Measurements from ENCODE around the gene NUFIP1.

DNA sequence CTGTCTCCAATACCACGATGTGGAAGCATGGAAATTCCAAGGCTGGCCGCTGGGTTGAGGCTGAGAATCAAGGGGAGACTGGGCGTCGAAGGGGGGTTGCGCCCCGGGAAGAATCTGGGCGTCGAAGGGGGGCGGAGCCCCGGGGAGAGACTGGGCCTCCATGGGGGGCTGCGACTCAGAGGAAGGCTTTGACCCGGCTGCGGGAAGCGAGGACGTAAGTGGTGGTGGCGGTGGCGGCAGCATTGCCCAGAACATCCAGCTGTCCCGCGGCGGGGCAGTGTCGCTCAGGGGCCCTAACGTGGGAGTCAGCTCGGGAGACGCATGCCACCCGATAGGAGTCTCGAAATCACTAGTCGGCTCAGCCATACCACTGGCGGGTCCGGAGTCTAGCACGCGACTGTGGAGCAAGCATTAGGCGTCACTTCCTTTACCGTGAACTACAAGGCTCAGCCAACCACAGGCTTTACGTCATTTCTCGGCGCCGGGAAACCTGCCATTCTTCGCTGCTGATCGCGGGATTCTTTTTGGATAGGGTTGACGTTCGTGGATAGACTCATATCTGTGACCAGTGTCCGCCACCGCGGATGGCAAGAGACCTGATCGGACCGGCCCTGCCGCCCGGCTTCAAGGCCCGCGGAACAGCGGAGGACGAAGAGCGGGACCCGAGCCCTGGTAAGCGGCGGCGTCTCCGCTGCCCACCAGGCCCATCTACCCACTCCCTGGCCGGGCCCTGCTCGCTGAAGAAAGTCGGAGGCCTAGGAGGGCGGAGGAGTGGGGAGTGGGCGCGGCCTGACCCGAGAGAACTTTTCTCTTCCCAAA is at the start of gene NUFIP1, which contains the start of gene GPALPP1:
- no peak for TF ChIP-seq TEAD4 (CRISPR knock-in tag; IDR thresholded peaks at IDR 0.05)
- no peak; the same call in 1 of the 2 replicates for TF ChIP-seq IRF2 (CRISPR knock-in tag; IDR thresholded peaks at IDR 0.05; ENCODE audit: borderline replicate concordance, low read depth)
- TF ChIP-seq, protein P1, sequence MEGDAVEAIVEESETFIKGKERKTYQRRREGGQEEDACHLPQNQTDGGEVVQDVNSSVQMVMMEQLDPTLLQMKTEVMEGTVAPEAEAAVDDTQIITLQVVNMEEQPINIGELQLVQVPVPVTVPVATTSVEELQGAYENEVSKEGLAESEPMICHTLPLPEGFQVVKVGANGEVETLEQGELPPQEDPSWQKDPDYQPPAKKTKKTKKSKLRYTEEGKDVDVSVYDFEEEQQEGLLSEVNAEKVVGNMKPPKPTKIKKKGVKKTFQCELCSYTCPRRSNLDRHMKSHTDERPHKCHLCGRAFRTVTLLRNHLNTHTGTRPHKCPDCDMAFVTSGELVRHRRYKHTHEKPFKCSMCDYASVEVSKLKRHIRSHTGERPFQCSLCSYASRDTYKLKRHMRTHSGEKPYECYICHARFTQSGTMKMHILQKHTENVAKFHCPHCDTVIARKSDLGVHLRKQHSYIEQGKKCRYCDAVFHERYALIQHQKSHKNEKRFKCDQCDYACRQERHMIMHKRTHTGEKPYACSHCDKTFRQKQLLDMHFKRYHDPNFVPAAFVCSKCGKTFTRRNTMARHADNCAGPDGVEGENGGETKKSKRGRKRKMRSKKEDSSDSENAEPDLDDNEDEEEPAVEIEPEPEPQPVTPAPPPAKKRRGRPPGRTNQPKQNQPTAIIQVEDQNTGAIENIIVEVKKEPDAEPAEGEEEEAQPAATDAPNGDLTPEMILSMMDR (IDR thresholded peaks at IDR 0.05), result no peak
- no peak for TF ChIP-seq ZBTB21 (CRISPR knock-in tag; IDR thresholded peaks at IDR 0.05; ENCODE audit: borderline replicate concordance)
- no peak for TF ChIP-seq RORB (CRISPR knock-in tag; IDR thresholded peaks at IDR 0.05)
- TF ChIP-seq, protein P2, sequence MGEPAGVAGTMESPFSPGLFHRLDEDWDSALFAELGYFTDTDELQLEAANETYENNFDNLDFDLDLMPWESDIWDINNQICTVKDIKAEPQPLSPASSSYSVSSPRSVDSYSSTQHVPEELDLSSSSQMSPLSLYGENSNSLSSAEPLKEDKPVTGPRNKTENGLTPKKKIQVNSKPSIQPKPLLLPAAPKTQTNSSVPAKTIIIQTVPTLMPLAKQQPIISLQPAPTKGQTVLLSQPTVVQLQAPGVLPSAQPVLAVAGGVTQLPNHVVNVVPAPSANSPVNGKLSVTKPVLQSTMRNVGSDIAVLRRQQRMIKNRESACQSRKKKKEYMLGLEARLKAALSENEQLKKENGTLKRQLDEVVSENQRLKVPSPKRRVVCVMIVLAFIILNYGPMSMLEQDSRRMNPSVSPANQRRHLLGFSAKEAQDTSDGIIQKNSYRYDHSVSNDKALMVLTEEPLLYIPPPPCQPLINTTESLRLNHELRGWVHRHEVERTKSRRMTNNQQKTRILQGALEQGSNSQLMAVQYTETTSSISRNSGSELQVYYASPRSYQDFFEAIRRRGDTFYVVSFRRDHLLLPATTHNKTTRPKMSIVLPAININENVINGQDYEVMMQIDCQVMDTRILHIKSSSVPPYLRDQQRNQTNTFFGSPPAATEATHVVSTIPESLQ (CRISPR knock-in tag; IDR thresholded peaks at IDR 0.05), result no peak
- TF ChIP-seq FOXK1 (CRISPR knock-in tag; IDR thresholded peaks at IDR 0.05), result peak; percentile 96
- TF ChIP-seq, protein P3, sequence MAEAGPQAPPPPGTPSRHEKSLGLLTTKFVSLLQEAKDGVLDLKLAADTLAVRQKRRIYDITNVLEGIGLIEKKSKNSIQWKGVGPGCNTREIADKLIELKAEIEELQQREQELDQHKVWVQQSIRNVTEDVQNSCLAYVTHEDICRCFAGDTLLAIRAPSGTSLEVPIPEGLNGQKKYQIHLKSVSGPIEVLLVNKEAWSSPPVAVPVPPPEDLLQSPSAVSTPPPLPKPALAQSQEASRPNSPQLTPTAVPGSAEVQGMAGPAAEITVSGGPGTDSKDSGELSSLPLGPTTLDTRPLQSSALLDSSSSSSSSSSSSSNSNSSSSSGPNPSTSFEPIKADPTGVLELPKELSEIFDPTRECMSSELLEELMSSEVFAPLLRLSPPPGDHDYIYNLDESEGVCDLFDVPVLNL (CRISPR knock-in tag; IDR thresholded peaks at IDR 0.05; ENCODE audit: borderline replicate concordance, low read depth), result no peak
- TF ChIP-seq TCF7 (CRISPR knock-in tag; IDR thresholded peaks at IDR 0.05; ENCODE audit: low read depth), result no peak

Data from WTC11 (cell line).